OCI-LY7 (cell line): ENCODE data around the gene ADAM12.

Experiments
- EZH2phosphoT487 ChIP-seq: fragments of 200-600 bp; sonication (generic); IDR thresholded peaks from 2 replicates; pipeline ENCODE4 v1.6.1; 2018; ENCODE audit warnings: low read depth, borderline replicate concordance, mild to moderate bottlenecking, mixed run types, antibody characterized with exemption, low read length, moderate library complexity, mixed read lengths
- TF ChIP-seq, protein P1 (sequence below): fragments of 200-600 bp; sonication (generic); conservative IDR thresholded peaks from 2 replicates; pipeline ENCODE4 v1.5.1; 2014; ENCODE audit warnings: mild to moderate bottlenecking, antibody characterized with exemption, low read length, moderate library complexity, mixed read lengths

DNA sequence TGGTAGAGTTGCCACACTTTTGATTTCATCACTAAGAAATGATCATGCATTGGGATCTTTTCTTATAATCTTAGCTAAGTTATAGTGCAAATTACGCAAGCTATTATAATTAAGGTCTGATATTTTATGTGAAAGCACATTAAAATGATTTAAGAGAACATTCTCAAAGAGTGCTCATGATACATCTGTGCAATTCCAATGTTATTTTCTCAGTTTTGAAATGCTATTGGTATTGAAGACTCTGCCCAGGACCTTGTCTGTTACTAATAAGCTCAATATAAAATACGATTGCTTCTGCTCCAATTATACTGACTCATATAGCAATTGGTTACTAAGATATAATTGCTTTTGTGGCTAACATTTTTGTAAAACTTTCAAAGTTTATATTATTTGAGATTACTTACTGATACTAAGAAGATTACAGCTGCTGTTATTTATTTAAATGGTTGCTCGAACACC lies 180.9 kb downstream of the ADAM12 start:
- TF ChIP-seq, protein P1, sequence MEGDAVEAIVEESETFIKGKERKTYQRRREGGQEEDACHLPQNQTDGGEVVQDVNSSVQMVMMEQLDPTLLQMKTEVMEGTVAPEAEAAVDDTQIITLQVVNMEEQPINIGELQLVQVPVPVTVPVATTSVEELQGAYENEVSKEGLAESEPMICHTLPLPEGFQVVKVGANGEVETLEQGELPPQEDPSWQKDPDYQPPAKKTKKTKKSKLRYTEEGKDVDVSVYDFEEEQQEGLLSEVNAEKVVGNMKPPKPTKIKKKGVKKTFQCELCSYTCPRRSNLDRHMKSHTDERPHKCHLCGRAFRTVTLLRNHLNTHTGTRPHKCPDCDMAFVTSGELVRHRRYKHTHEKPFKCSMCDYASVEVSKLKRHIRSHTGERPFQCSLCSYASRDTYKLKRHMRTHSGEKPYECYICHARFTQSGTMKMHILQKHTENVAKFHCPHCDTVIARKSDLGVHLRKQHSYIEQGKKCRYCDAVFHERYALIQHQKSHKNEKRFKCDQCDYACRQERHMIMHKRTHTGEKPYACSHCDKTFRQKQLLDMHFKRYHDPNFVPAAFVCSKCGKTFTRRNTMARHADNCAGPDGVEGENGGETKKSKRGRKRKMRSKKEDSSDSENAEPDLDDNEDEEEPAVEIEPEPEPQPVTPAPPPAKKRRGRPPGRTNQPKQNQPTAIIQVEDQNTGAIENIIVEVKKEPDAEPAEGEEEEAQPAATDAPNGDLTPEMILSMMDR = no peak
- no peak for TF ChIP-seq EZH2phosphoT487
